GM12874 (cell line): Measurements from ENCODE around the gene TCF3.

ENCODE experiments used
- TF ChIP-seq, protein P1 (sequence below): IDR thresholded peaks from 2 replicates; pipeline ENCODE4 v1.5.1; 2011; ENCODE audit warnings: low read depth, mild to moderate bottlenecking, control low read depth, low read length, moderate library complexity; ENCODE audit not compliant: insufficient read depth

The TCF3 gene

DNA sequence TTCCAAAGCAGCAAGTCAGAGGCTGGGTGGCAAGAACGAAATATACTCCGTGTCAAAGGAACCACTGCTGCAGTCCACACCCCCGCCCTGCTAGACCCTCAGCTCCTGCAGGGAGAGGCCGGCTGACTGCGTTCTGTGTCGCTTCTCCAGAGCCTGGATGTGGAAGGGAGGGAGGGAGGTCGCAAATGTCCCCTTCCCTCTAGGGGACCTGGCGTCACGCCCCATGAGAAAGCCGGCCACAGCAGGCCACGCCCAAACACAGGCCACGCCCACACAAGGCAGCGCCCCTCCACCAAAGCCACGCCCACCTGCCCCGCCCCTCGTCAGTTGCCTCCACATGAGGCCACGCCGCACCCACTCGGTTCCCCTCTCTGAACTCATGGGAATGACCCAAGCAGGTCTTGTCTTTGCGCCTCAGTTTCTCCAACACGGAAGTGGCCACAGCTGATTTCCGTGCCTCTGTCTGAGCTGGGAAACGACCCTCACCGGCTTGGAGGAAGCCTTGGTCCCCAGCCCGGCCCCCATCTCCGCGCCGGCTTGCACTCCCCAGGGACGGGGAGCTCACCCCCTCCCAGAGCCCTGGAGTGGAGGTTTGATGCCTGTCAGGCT is 38.4 kb upstream of the TCF3 start:
- TF ChIP-seq, protein P1, sequence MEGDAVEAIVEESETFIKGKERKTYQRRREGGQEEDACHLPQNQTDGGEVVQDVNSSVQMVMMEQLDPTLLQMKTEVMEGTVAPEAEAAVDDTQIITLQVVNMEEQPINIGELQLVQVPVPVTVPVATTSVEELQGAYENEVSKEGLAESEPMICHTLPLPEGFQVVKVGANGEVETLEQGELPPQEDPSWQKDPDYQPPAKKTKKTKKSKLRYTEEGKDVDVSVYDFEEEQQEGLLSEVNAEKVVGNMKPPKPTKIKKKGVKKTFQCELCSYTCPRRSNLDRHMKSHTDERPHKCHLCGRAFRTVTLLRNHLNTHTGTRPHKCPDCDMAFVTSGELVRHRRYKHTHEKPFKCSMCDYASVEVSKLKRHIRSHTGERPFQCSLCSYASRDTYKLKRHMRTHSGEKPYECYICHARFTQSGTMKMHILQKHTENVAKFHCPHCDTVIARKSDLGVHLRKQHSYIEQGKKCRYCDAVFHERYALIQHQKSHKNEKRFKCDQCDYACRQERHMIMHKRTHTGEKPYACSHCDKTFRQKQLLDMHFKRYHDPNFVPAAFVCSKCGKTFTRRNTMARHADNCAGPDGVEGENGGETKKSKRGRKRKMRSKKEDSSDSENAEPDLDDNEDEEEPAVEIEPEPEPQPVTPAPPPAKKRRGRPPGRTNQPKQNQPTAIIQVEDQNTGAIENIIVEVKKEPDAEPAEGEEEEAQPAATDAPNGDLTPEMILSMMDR: no peak

GRCh38 chr19:1685046-1685445 is 32.6 kb upstream of the TCF3 start:
- TF ChIP-seq, protein P1: no peak

DNA sequence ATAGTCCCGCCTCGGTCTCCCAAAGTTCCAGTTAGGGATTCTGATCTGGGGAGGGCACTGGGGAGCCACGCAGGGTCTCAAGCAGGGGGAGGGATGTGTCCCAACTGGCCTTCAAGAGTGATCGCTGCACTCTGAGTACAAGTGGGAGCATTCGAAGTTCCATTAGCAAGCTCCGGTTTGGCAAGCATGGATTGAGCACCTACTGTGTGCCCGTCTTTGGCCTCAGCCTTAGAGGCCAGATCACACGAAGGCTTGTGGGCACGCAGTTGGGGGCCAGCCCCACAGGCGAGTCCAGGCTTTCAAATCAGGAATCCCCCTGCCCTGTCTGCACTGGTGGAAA is 32.1 kb upstream of the TCF3 start:
- TF ChIP-seq, protein P1: no peak

DNA sequence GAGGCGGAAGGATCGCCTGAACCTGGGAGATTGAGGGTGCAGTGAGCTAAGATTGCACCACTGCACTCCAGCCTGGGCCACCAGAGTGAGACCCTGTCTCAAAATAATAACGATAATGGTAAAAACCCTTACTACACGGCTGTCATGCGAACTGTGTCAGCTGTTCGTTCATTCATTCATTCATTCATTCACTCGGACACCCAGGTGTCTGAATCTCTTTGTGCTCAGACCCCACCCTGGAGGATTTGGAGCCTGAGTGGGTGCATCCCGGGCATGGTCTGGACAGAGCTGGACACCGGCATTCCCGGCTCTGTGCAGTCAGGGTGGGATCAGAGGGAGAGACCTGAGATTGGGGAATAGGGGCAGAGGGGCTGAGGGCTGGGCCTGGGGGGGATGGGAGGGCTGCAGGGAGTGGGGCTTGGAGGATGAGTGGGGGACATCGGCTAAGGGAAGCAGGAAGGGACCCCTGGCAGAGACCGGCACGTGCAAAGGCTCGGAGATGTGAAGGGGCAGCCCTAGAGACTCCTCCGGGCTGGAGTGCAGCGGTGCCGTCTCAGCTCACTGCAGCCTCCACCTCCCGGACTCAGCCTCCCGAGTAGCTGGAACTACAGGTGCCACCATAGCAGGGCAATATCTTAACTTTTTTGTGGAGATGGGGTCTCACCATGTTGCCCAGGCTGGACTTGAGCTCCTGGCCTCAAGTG is 31.6 kb upstream of the TCF3 start:
- TF ChIP-seq, protein P1: no peak

DNA sequence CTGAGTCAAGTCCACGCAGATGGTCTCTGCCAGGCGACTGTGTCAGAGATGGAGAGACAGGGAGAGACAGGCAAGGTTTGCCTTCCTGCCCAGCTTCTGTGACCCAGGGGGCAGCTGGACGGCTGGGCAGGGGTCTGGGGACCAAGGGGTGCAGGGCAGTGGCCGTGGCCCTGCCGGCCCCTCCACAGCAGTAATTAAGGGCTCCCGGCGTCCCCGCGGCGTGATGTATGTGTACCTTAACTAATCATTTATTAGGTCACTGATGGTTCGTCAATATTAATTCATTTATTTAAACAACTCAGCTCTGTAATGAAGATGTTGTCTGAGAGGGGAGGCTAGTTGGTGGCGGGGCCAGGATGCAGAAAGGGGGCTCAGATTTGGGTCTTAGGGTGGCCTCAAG is 28.6 kb upstream of the TCF3 start:
- TF ChIP-seq, protein P1: no peak

DNA sequence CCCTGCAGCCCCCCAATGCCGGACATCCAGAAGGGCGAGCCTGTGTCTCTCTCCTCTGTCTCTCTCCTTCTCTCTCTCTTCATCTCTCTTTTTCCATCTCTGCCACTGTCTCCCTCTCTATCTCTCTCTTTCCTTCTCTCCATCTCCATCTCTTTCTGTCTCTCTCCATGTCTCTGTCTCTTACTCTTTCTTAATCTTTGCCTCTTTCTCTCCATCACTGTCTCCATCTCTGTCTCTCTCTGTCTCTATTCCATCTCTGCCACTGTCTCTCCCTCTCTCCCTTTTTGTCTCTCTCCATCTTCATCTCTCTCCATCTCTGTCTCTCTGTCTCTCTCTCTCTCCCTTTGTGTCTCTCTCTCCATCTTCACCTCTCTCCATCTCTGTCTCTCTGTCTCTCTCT is 25.7 kb upstream of the TCF3 start:
- TF ChIP-seq, protein P1: no peak

DNA sequence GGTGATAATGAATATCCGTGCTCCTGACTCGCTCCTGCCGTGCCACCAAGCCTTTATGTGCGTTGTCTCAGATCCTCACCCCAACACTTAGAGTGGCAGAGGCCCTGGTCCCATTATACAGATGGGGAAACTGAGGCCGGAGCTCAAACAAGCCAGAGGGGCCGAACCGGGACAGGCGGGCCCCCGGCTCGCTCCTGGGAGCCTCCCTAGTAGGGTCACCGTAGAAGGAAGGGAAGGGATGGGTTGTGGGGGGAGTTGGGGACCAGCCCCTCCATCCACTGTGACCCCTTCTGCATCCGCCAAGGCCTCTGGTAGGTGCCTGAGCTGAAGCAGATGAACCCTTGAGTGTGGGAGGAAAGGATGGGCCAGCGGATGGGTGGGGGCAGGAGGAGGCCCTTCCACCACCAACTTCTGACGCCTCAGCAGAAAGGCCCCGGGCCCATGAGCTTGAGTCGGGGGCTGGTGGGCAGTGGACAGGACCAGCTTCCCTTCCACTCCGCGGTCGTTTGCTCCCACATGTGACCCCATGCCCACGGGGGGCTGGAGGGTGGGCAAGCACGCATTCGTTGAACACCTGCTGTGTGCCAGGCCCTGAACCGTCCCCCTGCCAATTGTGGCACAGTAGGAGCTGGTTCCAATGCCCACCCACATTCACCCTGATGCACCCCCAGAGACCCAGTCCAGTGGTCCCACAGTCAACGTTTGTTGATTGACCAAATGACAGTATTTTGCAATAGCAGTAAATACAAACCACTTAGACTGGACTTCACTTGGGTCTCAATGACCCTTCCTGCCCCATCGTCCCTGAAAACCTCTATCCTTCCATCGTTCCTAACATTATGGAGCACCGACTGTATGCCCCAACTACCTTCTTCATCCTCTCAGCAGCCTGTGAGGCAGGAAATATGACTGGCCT is 24.2 kb upstream of the TCF3 start:
- TF ChIP-seq, protein P1: no peak
